ENCODE measurements around the gene SPAM1.

SPAM1 gene

DNA sequence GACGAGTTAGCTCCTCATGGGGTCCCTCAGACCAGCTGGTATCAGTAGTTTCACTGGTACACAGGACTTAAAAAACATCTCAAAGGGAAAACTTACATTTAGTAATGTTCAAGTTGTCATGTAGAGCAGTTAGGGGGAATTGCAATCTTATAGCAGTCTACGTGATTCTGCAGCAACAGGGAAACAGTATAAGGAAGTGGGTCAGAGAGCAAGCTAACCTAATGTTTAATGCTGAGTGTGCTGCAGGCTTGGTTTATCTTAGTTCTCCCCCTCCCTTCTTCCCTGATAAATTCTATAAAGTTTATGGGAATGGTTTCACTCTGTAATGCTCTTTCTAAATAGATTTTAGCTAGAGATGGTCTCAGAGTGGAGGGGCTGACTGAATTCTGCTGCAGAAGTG is 11.3 kb downstream of the SPAM1 start:
- TF ChIP-seq MYC (IDR thresholded peaks at IDR 0.05; ENCODE audit: low read depth, low read length) = no peak
- TF ChIP-seq, protein P1, sequence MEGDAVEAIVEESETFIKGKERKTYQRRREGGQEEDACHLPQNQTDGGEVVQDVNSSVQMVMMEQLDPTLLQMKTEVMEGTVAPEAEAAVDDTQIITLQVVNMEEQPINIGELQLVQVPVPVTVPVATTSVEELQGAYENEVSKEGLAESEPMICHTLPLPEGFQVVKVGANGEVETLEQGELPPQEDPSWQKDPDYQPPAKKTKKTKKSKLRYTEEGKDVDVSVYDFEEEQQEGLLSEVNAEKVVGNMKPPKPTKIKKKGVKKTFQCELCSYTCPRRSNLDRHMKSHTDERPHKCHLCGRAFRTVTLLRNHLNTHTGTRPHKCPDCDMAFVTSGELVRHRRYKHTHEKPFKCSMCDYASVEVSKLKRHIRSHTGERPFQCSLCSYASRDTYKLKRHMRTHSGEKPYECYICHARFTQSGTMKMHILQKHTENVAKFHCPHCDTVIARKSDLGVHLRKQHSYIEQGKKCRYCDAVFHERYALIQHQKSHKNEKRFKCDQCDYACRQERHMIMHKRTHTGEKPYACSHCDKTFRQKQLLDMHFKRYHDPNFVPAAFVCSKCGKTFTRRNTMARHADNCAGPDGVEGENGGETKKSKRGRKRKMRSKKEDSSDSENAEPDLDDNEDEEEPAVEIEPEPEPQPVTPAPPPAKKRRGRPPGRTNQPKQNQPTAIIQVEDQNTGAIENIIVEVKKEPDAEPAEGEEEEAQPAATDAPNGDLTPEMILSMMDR (IDR thresholded peaks at IDR 0.05; ENCODE audit: low read depth, low read length) = no peak
- TF ChIP-seq, protein P2, sequence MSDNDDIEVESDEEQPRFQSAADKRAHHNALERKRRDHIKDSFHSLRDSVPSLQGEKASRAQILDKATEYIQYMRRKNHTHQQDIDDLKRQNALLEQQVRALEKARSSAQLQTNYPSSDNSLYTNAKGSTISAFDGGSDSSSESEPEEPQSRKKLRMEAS (IDR thresholded peaks at IDR 0.05; ENCODE audit: low read depth, low read length) = no peak
- TF ChIP-seq POLR2A (IDR thresholded peaks at IDR 0.05; ENCODE audit: extremely low read depth, insufficient read length) = no peak
- H3K4me3 ChIP-seq (ENCODE audit: low read depth, low read length) = no peak overlapping the region
- DNase-seq (ENCODE audit: low read depth) = no peak

DNA sequence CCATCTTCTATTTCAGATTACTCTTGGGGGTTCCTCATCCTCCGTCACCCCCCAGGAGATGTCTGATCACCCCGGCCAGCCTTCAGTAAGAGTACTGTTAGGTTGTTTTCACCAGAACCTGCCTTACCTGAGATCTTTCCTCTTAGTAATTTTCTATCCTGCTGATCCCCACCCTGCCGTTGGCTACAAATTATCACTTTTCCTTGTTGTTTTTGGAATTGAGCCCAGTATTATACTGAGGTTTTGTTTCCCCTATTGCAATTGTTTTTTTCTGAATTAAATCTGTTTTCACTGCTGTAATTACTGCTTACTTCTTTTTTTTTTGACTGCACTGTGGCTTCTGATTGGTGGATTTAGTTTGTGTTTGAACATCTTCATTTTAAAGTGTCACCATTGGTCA is 14.7 kb downstream of the SPAM1 start:
- TF ChIP-seq, protein P2 (IDR thresholded peaks at IDR 0.05; ENCODE audit: low read depth, low read length) = no peak
- TF ChIP-seq, protein P1 (IDR thresholded peaks at IDR 0.05; ENCODE audit: low read depth, low read length) = no peak
- no peak for TF ChIP-seq POLR2A (IDR thresholded peaks at IDR 0.05; ENCODE audit: extremely low read depth, insufficient read length)
- no peak for TF ChIP-seq MYC (IDR thresholded peaks at IDR 0.05; ENCODE audit: low read depth, low read length)
- DNase-seq (ENCODE audit: low read depth) = no peak
- H3K4me3 ChIP-seq (ENCODE audit: low read depth, low read length) = no peak overlapping the region

DNA sequence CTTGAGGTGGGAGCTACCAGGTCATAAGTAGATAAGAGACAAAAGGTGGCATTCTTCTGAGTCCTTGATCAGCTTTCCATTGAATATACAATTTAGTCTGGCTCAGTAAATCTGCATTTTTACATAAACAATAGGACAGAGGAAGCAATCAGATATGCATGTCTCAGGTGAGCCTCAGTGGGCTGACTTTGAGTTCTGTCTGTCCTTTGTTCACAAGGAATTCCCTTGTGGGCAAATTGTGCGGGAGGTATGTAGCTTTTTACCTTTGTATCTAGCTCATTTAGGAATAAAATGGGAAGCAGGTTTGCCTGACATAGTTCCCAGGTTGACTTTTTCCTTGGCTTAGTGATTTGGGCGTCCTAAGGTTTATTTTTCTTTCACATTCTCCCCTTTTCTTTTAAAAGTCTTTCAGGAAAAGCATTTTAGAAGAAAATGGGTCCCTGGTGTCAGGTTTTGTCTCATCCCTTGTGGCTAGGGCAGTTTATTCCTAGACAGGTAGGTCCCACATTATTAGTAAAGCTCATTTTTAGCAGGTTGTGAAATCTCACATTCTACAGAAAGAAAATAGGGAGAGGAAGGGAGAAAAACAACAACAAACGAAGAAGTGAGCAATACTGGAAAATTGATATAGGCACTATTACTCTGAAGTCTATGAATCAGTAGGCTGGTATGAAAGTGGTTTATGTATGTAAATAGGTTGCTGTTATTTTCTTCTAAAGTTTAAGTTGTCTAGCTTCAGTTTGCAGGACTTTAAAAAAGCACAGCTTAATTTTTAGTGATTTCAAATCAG is 16.5 kb downstream of the SPAM1 start:
- DNase-seq (ENCODE audit: low read depth) = no peak
- no peak overlapping the region for H3K4me3 ChIP-seq (ENCODE audit: low read depth, low read length)
- TF ChIP-seq POLR2A (IDR thresholded peaks at IDR 0.05; ENCODE audit: extremely low read depth, insufficient read length) (no peak), MYC (IDR thresholded peaks at IDR 0.05; ENCODE audit: low read depth, low read length) (no peak)
- TF ChIP-seq, protein P1 (IDR thresholded peaks at IDR 0.05; ENCODE audit: low read depth, low read length) = no peak
- TF ChIP-seq, protein P2 (IDR thresholded peaks at IDR 0.05; ENCODE audit: low read depth, low read length) = no peak

DNA sequence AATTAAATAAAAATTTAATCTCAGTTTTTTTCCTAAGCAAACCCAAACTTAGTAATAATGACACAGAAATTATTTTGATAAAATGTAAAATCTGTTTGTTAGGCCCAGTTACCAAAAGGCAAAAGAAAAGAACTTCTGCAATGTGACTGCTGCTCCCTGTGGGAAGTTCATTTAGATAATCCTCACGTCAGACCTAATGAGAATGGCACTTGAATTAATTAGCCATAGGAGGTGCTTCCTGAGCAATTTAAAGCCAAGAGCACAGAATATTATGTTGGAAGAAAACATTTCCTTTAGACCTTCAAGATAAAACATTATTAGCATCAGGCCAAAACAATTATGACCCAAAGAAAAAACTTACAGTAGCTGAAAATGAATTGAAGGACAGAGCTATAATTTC is 19.4 kb downstream of the SPAM1 start:
- no peak for DNase-seq (ENCODE audit: low read depth)
- TF ChIP-seq, protein P2 (IDR thresholded peaks at IDR 0.05; ENCODE audit: low read depth, low read length) = no peak
- TF ChIP-seq POLR2A (IDR thresholded peaks at IDR 0.05; ENCODE audit: extremely low read depth, insufficient read length) (no peak), MYC (IDR thresholded peaks at IDR 0.05; ENCODE audit: low read depth, low read length) (no peak)
- TF ChIP-seq, protein P1 (IDR thresholded peaks at IDR 0.05; ENCODE audit: low read depth, low read length) = no peak
- H3K4me3 ChIP-seq (ENCODE audit: low read depth, low read length) = no peak overlapping the region

DNA sequence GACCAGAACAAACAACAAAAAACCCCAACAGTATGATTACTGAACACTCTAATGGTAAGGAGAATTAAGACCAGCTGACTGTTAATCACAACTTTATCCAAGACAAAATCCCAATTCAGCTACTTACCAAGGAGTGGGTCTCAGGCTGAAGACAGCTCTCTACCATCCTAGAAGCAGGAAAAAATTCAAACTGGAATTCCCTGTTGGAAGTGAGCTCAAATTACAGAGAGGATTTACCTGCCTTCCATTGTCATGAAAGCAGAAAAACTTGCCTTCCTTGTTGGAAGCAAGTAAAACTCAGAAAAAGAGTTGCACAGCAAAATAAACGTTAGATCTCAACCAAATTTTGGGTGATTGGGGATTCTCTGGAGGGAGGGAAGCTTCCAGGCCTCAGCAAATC is 20.9 kb downstream of the SPAM1 start:
- TF ChIP-seq, protein P2 (IDR thresholded peaks at IDR 0.05; ENCODE audit: low read depth, low read length) = no peak
- TF ChIP-seq, protein P1 (IDR thresholded peaks at IDR 0.05; ENCODE audit: low read depth, low read length) = no peak
- TF ChIP-seq POLR2A (IDR thresholded peaks at IDR 0.05; ENCODE audit: extremely low read depth, insufficient read length) = no peak
- no peak for TF ChIP-seq MYC (IDR thresholded peaks at IDR 0.05; ENCODE audit: low read depth, low read length)
- no peak for DNase-seq (ENCODE audit: low read depth)
- no peak overlapping the region for H3K4me3 ChIP-seq (ENCODE audit: low read depth, low read length)
